Hepatocyte (in vitro differentiated cells): Measurements from ENCODE around the gene MED19. TPM values are rescaled to one million over a fixed set of nuclear protein-coding genes. Genes with fewer than 3 reads are reported as not detected.

Experiments
- DNase-seq: peaks from one replicate; pipeline ENCODE4 v3.0.0-alpha.2; 2016; ENCODE audit warnings: low spot score
- H2AFZ ChIP-seq: fragments of 200-600 bp; sonication (generic); 2 replicates; pipeline ENCODE4 v1.6.0; 2016; ENCODE audit warnings: antibody characterized with exemption, mild to moderate bottlenecking
- H3K27ac ChIP-seq: fragments of 200-600 bp; sonication (generic); 2 replicates; pipeline ENCODE4 v1.5.1; 2016; ENCODE audit warnings: mild to moderate bottlenecking
- H3K27me3 ChIP-seq: fragments of 200-600 bp; sonication (generic); 2 replicates; pipeline ENCODE4 v1.6.1; 2016
- H3K36me3 ChIP-seq: fragments of 200-600 bp; sonication (generic); replicated peaks from 2 replicates; pipeline ENCODE4 v1.5.1; 2016; ENCODE audit warnings: low read depth; ENCODE audit not compliant: insufficient read depth
- H3K4me1 ChIP-seq: fragments of 200-600 bp; sonication (generic); 2 replicates; pipeline ENCODE4 v1.5.1; 2016; ENCODE audit warnings: mild to moderate bottlenecking, moderate library complexity; ENCODE audit not compliant: insufficient read depth
- H3K4me2 ChIP-seq: fragments of 200-600 bp; sonication (generic); 2 replicates; pipeline ENCODE4 v1.6.0; 2016
- H3K4me3 ChIP-seq: fragments of 200-600 bp; sonication (generic); 2 replicates; pipeline ENCODE4 v1.5.1; 2016; ENCODE audit warnings: mild to moderate bottlenecking
- H3K79me2 ChIP-seq: fragments of 200-600 bp; sonication (generic); 2 replicates; pipeline ENCODE4 v1.6.0; 2017; ENCODE audit warnings: mild to moderate bottlenecking
- H3K9me2 ChIP-seq: fragments of 200-600 bp; sonication (generic); replicated peaks from 2 replicates; pipeline ENCODE4 v1.6.0; 2017; ENCODE audit warnings: mild to moderate bottlenecking; ENCODE audit not compliant: insufficient read depth
- H3K9me3 ChIP-seq: fragments of 200-600 bp; sonication (generic); 2 replicates; pipeline ENCODE4 v1.5.1; 2016; ENCODE audit warnings: low read depth, mild to moderate bottlenecking
- H4K20me1 ChIP-seq: fragments of 200-600 bp; sonication (generic); 2 replicates; pipeline ENCODE4 v1.6.0; 2016; ENCODE audit warnings: mild to moderate bottlenecking; ENCODE audit not compliant: insufficient read depth, poor library complexity, severe bottlenecking
- EZH2 ChIP-seq: fragments of 200-600 bp; sonication (generic); IDR thresholded peaks from 2 replicates; pipeline ENCODE4 v1.6.1; 2016; ENCODE audit warnings: antibody characterized with exemption, mild to moderate bottlenecking, borderline replicate concordance
- EZH2phosphoT487 ChIP-seq: fragments of 200-600 bp; sonication (generic); IDR thresholded peaks from one replicate; pipeline ENCODE4 v1.6.1; 2018; ENCODE audit warnings: antibody characterized with exemption, mild to moderate bottlenecking, low read depth, moderate library complexity; ENCODE audit not compliant: unreplicated experiment, severe bottlenecking
- WGBS: methylation state at CpG from one replicate; pipeline ENCODE4 v1.1.6; 2016; ENCODE audit warnings: low lambda C conversion rate; ENCODE audit errors: missing lambda C conversion rate; 5-methylcytosine and 5-hydroxymethylcytosine counted together
- polyA plus RNA-seq: library from polyadenylated mRNA; unstranded; fragments of >200 nt; fragmentation: Nextera tagmentation; extraction: Ambion mirVana; gene quantifications from 2 replicates; pipeline ENCODE4 v1.2.1, GENCODE V29; 2016
- total RNA-seq: library from RNA; depleted of rRNA; stranded (reverse); fragments of >200 nt; gene quantifications from 2 replicates; pipeline ENCODE4 v1.2.3, GENCODE V29; 2014
- TF ChIP-seq, protein P1 (sequence below): fragments of 200-600 bp; sonication (generic); IDR thresholded peaks from 2 replicates; pipeline ENCODE4 v1.5.1; 2016; ENCODE audit warnings: antibody characterized with exemption, mild to moderate bottlenecking; ENCODE audit not compliant: poor library complexity

The MED19 gene
- total and polyA plus RNA-seq, 2 experiments from 2014 or later = 15.5 to 30.2 TPM

DNA sequence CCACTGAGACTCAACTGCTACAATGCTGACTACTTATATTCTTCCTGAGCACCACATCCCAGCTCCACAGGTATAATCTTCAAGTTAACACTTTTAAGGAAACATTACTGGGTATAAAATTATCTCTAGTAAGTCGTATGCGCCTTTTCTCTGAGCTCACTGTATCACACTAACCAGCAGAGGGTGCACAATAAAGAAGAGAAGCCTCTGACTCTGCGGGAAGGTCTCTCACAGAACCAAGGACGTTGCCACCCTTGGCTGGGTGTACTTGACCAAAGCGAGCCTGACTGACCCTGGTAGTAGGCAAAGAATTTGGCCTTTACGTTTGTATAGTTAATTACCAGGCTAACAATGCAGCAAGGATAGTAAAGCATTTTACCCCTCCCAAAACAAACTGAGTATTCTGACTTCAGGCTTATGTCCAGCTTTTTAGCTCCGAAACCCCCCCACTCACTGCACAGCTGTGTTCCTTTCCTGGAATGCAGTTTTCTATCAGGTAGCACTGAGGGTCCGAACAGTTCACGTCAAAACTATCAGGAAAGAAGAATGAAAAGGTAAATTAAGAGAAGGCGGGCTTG is 39.8 kb upstream of the MED19 start, which contains the start of gene BTBD18:
Gene BTBD18 (minus strand): TSS at position 144 of the 578 bp plus-strand sequence. CDS start 631 bp downstream, outside the sequence.
- peak; percentile 71 for DNase-seq
- Histone ChIP-seq H3K4me2 (no peak within 1 kb of the TSS), H3K4me3 (no peak within 1 kb of the TSS), H3K4me1 (peaks cover 7% of the 10 kb centered on the region), H3K9me2 (no peaks in the 10 kb centered on the region), H3K36me3 (no peaks in the 10 kb centered on the region), H3K9me3 (no peaks in the 10 kb centered on the region), H3K79me2 (no peaks in the 10 kb centered on the region), H3K27ac (no peak within 1 kb of the TSS), H4K20me1 (no peaks in the 10 kb centered on the region), H3K27me3 (no peaks in the 10 kb centered on the region), H2AFZ (no peak within 1 kb of the TSS)
- TF ChIP-seq, protein P1, sequence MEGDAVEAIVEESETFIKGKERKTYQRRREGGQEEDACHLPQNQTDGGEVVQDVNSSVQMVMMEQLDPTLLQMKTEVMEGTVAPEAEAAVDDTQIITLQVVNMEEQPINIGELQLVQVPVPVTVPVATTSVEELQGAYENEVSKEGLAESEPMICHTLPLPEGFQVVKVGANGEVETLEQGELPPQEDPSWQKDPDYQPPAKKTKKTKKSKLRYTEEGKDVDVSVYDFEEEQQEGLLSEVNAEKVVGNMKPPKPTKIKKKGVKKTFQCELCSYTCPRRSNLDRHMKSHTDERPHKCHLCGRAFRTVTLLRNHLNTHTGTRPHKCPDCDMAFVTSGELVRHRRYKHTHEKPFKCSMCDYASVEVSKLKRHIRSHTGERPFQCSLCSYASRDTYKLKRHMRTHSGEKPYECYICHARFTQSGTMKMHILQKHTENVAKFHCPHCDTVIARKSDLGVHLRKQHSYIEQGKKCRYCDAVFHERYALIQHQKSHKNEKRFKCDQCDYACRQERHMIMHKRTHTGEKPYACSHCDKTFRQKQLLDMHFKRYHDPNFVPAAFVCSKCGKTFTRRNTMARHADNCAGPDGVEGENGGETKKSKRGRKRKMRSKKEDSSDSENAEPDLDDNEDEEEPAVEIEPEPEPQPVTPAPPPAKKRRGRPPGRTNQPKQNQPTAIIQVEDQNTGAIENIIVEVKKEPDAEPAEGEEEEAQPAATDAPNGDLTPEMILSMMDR = peak; percentile 61
- no peak for TF ChIP-seq EZH2phosphoT487
- 39% methylated on average over 10 of the region's 10 CpGs for WGBS

GRCh38 chr11:57751176-57751575 is 39.2 kb upstream of the MED19 start:
- H3K9me3 ChIP-seq = no peaks in the 10 kb centered on the region
- H3K27ac ChIP-seq = no peak overlapping the region
- H2AFZ ChIP-seq = no peak overlapping the region
- no peaks in the 10 kb centered on the region for H3K79me2 ChIP-seq
- no peak for TF ChIP-seq EZH2phosphoT487
- TF ChIP-seq, protein P1 = no peak
- TF ChIP-seq EZH2 = no peak
- H3K36me3 ChIP-seq = no peaks in the 10 kb centered on the region
- H3K4me2 ChIP-seq = no peak overlapping the region
- H3K4me1 ChIP-seq = peaks cover 7% of the 10 kb centered on the region
- no peaks in the 10 kb centered on the region for H4K20me1 ChIP-seq
- no peaks in the 10 kb centered on the region for H3K27me3 ChIP-seq
- DNase-seq = no peak
- no peaks in the 10 kb centered on the region for H3K9me2 ChIP-seq
- no peak overlapping the region for H3K4me3 ChIP-seq

DNA sequence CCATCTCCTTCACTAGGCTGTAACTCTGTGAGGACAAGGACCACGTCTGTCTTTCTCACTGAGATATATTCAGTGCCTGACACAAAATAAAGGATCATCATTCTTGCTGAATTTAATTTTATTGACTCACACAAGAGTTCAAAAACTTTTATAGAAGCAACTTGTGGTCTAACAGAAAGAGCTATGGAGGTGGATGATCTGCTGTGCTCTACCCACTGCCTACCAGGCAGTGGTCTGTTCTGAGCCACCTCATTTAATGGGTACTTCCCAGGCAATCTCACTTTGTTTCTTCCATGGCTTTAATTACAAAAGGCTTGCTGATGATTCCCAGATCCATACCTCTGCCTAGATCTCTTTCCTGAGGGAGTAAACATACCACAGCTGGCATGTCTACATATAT is 34.9 kb upstream of the MED19 start:
- Histone ChIP-seq H3K27me3 (no peaks in the 10 kb centered on the region), H3K4me3 (no peak overlapping the region), H3K36me3 (peaks cover 4% of the 10 kb centered on the region), H3K27ac (no peak overlapping the region), H3K4me2 (no peak overlapping the region), H3K79me2 (peaks cover 23% of the 10 kb centered on the region), H3K4me1 (peaks cover 5% of the 10 kb centered on the region), H2AFZ (no peak overlapping the region), H3K9me3 (no peaks in the 10 kb centered on the region), H4K20me1 (no peaks in the 10 kb centered on the region), H3K9me2 (no peaks in the 10 kb centered on the region)
- TF ChIP-seq EZH2phosphoT487 (no peak), EZH2 (no peak)
- TF ChIP-seq, protein P1 = no peak
- WGBS = 96% methylated on average over 1 of the region's 1 CpG
- no peak for DNase-seq

DNA sequence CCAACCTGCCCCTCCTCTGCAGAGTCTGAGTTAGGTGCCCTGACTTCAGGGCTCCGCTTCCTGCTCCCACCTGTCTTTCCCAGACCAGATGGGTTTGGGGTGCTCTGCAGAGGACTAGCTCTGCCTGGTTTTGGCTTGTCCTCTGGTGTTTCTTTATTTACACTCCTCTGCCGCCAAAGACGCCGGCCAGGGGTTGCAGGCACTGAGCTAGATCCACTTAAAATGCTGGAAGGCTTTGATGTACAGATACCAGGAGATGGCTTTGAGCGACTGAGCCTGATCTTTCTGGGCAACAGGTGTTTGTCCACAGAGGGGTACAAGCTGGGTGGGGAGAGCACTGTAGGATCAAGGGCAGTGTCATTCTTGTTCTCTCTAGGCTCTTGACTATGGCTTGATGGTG is 33.2 kb upstream of the MED19 start:
- Histone ChIP-seq H3K9me3 (no peaks in the 10 kb centered on the region), H4K20me1 (no peaks in the 10 kb centered on the region), H3K4me3 (no peak overlapping the region), H2AFZ (no peak overlapping the region), H3K4me2 (no peak overlapping the region), H3K27ac (no peak overlapping the region), H3K4me1 (no peaks in the 10 kb centered on the region), H3K9me2 (no peaks in the 10 kb centered on the region), H3K79me2 (peaks cover 25% of the 10 kb centered on the region), H3K27me3 (no peaks in the 10 kb centered on the region), H3K36me3 (peaks cover 4% of the 10 kb centered on the region)
- TF ChIP-seq EZH2phosphoT487 (no peak), EZH2 (no peak)
- TF ChIP-seq, protein P1 = no peak
- 84% methylated on average over 5 of the region's 5 CpGs for WGBS
- DNase-seq = no peak
